T-helper 2 cell treated with Interferon-gamma antibody and Interleukin-4, amounts not matched to agents 5 μg/mL and 100 μg/mL, for 36 hours (primary cell): Measurements from ENCODE around the gene SLC15A3.

Experiments
- DNase-seq: peaks from one replicate; pipeline ENCODE4 v3.0.0; 2021; ENCODE audit warnings: low spot score
- H3K27ac Mint-ChIP-seq: one replicate; pipeline ENCODE4 v1.8.0; 2021; ENCODE audit warnings: mild to moderate bottlenecking, mixed read lengths
- H3K27me3 Mint-ChIP-seq: one replicate; pipeline ENCODE4 v1.8.0; 2021; ENCODE audit warnings: low read depth, mixed read lengths
- H3K36me3 Mint-ChIP-seq: one replicate; pipeline ENCODE4 v1.8.0; 2021; ENCODE audit warnings: low read depth, mixed read lengths
- H3K4me1 Mint-ChIP-seq: one replicate; pipeline ENCODE4 v1.8.0; 2021; ENCODE audit warnings: low read depth, mixed read lengths
- H3K4me3 Mint-ChIP-seq: one replicate; pipeline ENCODE4 v1.8.0; 2022; ENCODE audit warnings: mild to moderate bottlenecking, moderate library complexity, mixed read lengths
- H3K9me3 Mint-ChIP-seq: one replicate; pipeline ENCODE4 v1.8.0; 2021; ENCODE audit warnings: mixed read lengths

SLC15A3 gene

GRCh38 chr11:60951904-60952741 lies at the start of gene SLC15A3:
TSS of gene SLC15A3 (minus strand) at chr11:60952176. CDS start at chr11:60951551, 625 bp downstream.
- Mint-ChIP-seq H3K9me3 (no peaks in the 10 kb centered on the region), H3K4me1 (peaks cover 13% of the 10 kb centered on the region), H3K27me3 (peaks cover 42% of the 10 kb centered on the region), H3K36me3 (no peaks in the 10 kb centered on the region), H3K4me3 (peak within 1 kb of the TSS; percentile 66), H3K27ac (peak within 1 kb of the TSS; percentile 52)
- peak; percentile 12 for DNase-seq

DNA sequence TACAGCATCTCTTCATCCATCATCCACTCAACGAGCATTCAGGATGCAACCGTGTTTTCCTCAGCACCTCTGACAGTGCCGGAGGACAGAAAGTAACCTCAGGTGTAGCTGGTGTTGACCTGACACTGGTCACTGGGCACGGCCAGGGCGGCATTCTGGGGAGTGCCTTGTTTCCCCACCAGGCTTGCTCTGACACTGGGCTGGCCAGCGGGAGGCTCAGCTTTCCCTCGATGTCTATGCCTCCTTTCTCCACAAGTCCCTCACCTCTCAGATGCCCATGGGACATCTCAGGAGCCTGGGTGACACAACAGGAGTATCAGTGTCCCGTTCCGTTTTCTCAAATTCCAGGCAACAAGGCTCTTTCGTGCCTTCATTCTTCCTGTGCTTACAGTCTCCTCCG lies 48.5 kb upstream of the SLC15A3 start:
- H3K36me3 Mint-ChIP-seq = peaks cover 67% of the 10 kb centered on the region

GRCh38 chr11:60996381-60997138 lies 44.6 kb upstream of the SLC15A3 start:
- H3K27me3 Mint-ChIP-seq = no peaks in the 10 kb centered on the region
- H3K9me3 Mint-ChIP-seq = no peaks in the 10 kb centered on the region
- peaks cover 51% of the 10 kb centered on the region for H3K4me1 Mint-ChIP-seq
- DNase-seq = no peak
- peaks cover 58% of the 10 kb centered on the region for H3K36me3 Mint-ChIP-seq
- peak overlapping the region; percentile 20 for H3K27ac Mint-ChIP-seq
- no peak overlapping the region for H3K4me3 Mint-ChIP-seq

More for the DNA sequence above, 48.5 kb upstream of the SLC15A3 start:
- DNase-seq = no peak
- Mint-ChIP-seq H3K27me3 (no peaks in the 10 kb centered on the region), H3K4me3 (no peak overlapping the region), H3K4me1 (peaks cover 53% of the 10 kb centered on the region), H3K27ac (peak overlapping the region; percentile 62), H3K9me3 (no peaks in the 10 kb centered on the region)

- Mint-ChIP-seq H3K27ac (peak overlapping the region; percentile 90), H3K27me3 (no peaks in the 10 kb centered on the region), H3K9me3 (no peaks in the 10 kb centered on the region), H3K36me3 (peaks cover 60% of the 10 kb centered on the region), H3K4me1 (peaks cover 55% of the 10 kb centered on the region), H3K4me3 (no peak overlapping the region)
- no peak for DNase-seq
Observed at GRCh38 chr11:60995798-60996197, 43.8 kb upstream of the SLC15A3 start.

DNA sequence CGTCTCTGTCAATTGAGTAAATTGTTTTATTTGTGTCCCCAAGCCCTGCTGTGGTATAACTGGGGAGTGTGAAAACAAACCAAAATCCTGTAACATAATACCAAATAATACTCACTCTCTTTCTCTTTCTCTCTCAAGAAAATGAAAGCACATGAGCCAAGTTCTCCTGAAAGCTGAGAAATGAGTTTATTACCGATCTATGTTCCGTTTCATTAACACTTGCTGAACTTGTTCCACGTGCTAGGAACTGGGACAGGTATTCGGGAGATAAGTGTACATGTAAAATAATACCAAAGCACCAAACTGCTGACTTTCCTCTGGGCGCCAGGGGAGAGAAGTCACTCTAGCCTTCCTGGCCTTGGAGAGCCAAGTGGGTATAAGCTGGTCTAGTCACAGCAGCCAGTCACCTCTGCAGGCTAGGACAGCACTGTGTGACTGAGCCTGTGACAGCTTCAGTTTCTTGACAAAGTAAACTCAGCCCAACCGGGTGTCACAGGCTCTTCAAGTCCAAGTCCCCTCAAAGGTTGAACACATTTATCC lies 42.6 kb upstream of the SLC15A3 start:
- no peaks in the 10 kb centered on the region for H3K9me3 Mint-ChIP-seq
- H3K27ac Mint-ChIP-seq = peak overlapping the region; percentile 90
- H3K27me3 Mint-ChIP-seq = no peaks in the 10 kb centered on the region
- peaks cover 64% of the 10 kb centered on the region for H3K36me3 Mint-ChIP-seq
- no peak for DNase-seq
- H3K4me3 Mint-ChIP-seq = peak overlapping the region; percentile 77
- H3K4me1 Mint-ChIP-seq = peaks cover 60% of the 10 kb centered on the region

DNA sequence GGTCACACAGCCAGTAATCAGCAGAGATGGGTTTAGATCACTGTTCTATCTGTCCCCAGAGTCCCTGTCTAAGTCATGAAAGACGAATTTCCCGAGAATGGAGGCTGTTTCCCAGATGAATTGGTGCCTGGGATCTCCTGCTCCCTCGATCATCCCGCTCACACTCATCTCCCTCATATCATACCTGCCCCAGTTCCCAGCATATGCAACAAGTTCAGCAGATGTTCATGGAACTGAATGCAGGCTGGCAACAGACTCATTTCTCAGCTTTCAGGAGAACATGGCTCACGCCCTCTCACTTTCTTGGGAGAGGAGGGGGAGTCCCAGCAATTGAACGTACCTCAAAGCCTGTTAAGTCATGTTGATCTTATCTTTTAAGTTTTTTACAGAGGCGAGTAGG lies 41.6 kb upstream of the SLC15A3 start:
- H3K36me3 Mint-ChIP-seq = peaks cover 68% of the 10 kb centered on the region
- H3K4me3 Mint-ChIP-seq = peak overlapping the region; percentile 82
- H3K27me3 Mint-ChIP-seq = no peaks in the 10 kb centered on the region
- H3K27ac Mint-ChIP-seq = peak overlapping the region; percentile 90
- DNase-seq = peak; percentile 72
- peaks cover 62% of the 10 kb centered on the region for H3K4me1 Mint-ChIP-seq
- no peaks in the 10 kb centered on the region for H3K9me3 Mint-ChIP-seq

DNA sequence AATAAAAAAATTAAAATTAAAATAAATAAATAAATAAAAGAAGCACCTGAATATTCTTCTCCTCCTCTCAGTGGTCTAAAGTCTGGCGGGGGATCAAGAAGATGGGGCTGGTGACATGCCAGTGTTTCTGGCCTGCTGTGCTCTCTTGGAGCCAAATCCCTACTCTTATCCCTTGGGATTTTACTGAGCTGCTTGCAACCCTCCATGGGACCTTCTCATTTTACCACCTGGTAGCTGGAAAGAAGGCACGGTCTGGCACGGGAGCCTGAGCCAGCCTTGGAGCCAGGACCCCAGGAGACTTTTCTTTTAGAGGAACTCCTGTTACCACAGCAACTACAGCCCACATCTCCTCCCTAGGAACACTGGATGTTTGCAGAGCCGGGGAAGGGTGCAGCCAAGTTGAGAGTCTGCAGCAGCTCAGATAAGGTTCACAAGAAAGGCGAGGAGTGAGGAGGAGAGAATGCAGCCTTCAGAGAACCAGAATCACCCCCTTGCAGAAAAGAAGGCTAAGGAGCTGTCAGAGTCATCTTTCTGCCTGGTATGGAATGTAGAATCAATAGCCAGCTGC lies 41.0 kb upstream of the SLC15A3 start:
- Mint-ChIP-seq H3K4me3 (peak overlapping the region; percentile 82), H3K36me3 (peaks cover 65% of the 10 kb centered on the region), H3K27ac (peak overlapping the region; percentile 90), H3K9me3 (no peaks in the 10 kb centered on the region), H3K27me3 (no peaks in the 10 kb centered on the region), H3K4me1 (peaks cover 62% of the 10 kb centered on the region)
- no peak for DNase-seq

GRCh38 chr11:60991457-60991856 lies 39.5 kb upstream of the SLC15A3 start:
- H3K27ac Mint-ChIP-seq = peak overlapping the region; percentile 78
- H3K4me3 Mint-ChIP-seq = peak overlapping the region; percentile 63
- H3K36me3 Mint-ChIP-seq = peaks cover 70% of the 10 kb centered on the region
- DNase-seq = no peak
- H3K4me1 Mint-ChIP-seq = peaks cover 74% of the 10 kb centered on the region
- H3K27me3 Mint-ChIP-seq = no peaks in the 10 kb centered on the region
- no peaks in the 10 kb centered on the region for H3K9me3 Mint-ChIP-seq

DNA sequence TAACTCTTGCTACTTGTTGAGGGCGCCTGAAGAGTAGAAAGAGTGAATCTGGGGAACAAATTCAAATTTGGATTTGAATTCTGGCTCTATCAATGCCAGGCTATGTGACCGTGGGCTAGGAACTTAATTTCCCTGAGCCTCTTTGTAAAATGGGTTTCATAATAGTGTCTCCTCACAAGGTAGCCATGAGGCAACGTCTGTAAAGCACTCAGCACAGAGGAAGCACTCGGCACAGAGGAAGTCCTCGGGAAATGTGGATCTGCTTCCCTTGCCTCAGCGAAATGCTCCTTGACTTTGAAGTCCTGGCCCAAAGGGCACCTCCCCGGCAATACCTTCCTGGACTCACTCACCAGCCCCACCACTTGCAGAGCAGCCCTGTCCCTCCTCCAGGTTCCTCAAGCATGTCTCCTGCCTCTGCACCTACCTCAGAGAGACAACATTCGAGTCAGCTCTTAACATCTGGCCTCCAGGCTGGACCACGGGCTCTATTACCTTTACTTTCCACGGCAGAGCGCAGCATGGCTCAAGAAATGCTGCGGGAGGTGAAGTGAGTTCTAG lies 37.2 kb upstream of the SLC15A3 start:
- DNase-seq = no peak
- peak overlapping the region; percentile 99 for H3K27ac Mint-ChIP-seq
- peak overlapping the region; percentile 96 for H3K4me3 Mint-ChIP-seq
- H3K27me3 Mint-ChIP-seq = no peaks in the 10 kb centered on the region
- H3K4me1 Mint-ChIP-seq = peaks cover 77% of the 10 kb centered on the region
- peaks cover 67% of the 10 kb centered on the region for H3K36me3 Mint-ChIP-seq
- H3K9me3 Mint-ChIP-seq = no peaks in the 10 kb centered on the region

- H3K4me3 Mint-ChIP-seq = peak overlapping the region; percentile 96
- peaks cover 69% of the 10 kb centered on the region for H3K36me3 Mint-ChIP-seq
- no peaks in the 10 kb centered on the region for H3K27me3 Mint-ChIP-seq
- H3K9me3 Mint-ChIP-seq = no peaks in the 10 kb centered on the region
- DNase-seq = no peak
- peak overlapping the region; percentile 99 for H3K27ac Mint-ChIP-seq
- peaks cover 78% of the 10 kb centered on the region for H3K4me1 Mint-ChIP-seq
Observed at GRCh38 chr11:60988658-60989057, 36.7 kb upstream of the SLC15A3 start.

GRCh38 chr11:60987577-60988277 lies 35.8 kb upstream of the SLC15A3 start:
- Mint-ChIP-seq H3K9me3 (no peaks in the 10 kb centered on the region), H3K27me3 (no peaks in the 10 kb centered on the region), H3K4me1 (peaks cover 76% of the 10 kb centered on the region), H3K36me3 (peaks cover 66% of the 10 kb centered on the region), H3K4me3 (peak overlapping the region; percentile 96), H3K27ac (peak overlapping the region; percentile 99)
- DNase-seq = peak; percentile 86

GRCh38 chr11:60985991-60986915 lies 34.3 kb upstream of the SLC15A3 start:
- Mint-ChIP-seq H3K9me3 (no peaks in the 10 kb centered on the region), H3K27me3 (no peaks in the 10 kb centered on the region), H3K4me3 (peak overlapping the region; percentile 96), H3K4me1 (peaks cover 82% of the 10 kb centered on the region), H3K36me3 (peaks cover 76% of the 10 kb centered on the region), H3K27ac (peak overlapping the region; percentile 99)
- DNase-seq = peak; percentile 92
